ENCODE results near the gene EGFL6. TPM values are rescaled to one million over a fixed set of nuclear protein-coding genes. Genes with fewer than 3 reads are reported as not detected.
A peak's percentile ranks its signal among the peaks of the same experiment; 100 is the strongest.

EGFL6 gene
- polyA plus RNA-seq, 2 of the 4 experiments (the other 2 are of a cell fraction) = not detected

- 100% methylated on average over 1 of the region's 3 CpGs for WGBS (ENCODE audit: missing lambda C conversion rate)
- ChIA-PET POLR2A (no interaction called here), CTCF (interaction anchor here (1.0 kb wide), 1 partner anchor 33 kb away, joined by 3 read pairs; the partner anchor contains the start of gene RAB9A)
- H3K4me1 ChIP-seq = peaks cover 17% of the 10 kb centered on the region; the same call in 2 of the 3 replicates
- no peak for ATAC-seq
- H3K9me3 ChIP-seq = no peaks in the 10 kb centered on the region
- H3K4me3 ChIP-seq = no peak overlapping the region
- H3K4me2 ChIP-seq = no peak overlapping the region
- no peak for DNase-seq (ENCODE audit: low read depth in 1 of 2, low spot score in 1 of 2)
- TF ChIP-seq CHD2 (IDR thresholded peaks at IDR 0.05; ENCODE audit: low read length, partially characterized antibody) = no peak
- no peak for TF ChIP-seq SMC3 (IDR thresholded peaks at IDR 0.05)
- no peak for TF ChIP-seq RAD21 (conservative IDR thresholded peaks at IDR 0.05 in 1 of 2, IDR thresholded peaks at IDR 0.05 in 1 of 2)
- TF ChIP-seq ZFP36 (IDR thresholded peaks at IDR 0.05; ENCODE audit: borderline replicate concordance, partially characterized antibody) = no peak
- TF ChIP-seq USF2 (IDR thresholded peaks at IDR 0.05) = no peak
- TF ChIP-seq RCOR1 (IDR thresholded peaks at IDR 0.05; ENCODE audit: low read depth, low read length) = no peak
- TF ChIP-seq TP53 (CRISPR knock-in tag; IDR thresholded peaks at IDR 0.05) = no peak
- no peak for TF ChIP-seq HOXA7 (CRISPR knock-in tag; IDR thresholded peaks at IDR 0.05)
- TF ChIP-seq FOSL2 (IDR thresholded peaks at IDR 0.05) = no peak
- TF ChIP-seq FOSL2 (CRISPR knock-in tag; IDR thresholded peaks at IDR 0.05) = no peak
- no peak for TF ChIP-seq MAFK (IDR thresholded peaks at IDR 0.05; ENCODE audit: partially characterized antibody)
- no peak for TF ChIP-seq FOXS1 (CRISPR knock-in tag; IDR thresholded peaks at IDR 0.05)
- TF ChIP-seq FOSB (CRISPR knock-in tag; IDR thresholded peaks at IDR 0.05) = no peak
- TF ChIP-seq ZC3H11A (IDR thresholded peaks at IDR 0.05) = no peak
- no peak for TF ChIP-seq CBX8 (IDR thresholded peaks at IDR 0.05)
- no peak for TF ChIP-seq BHLHE40 (IDR thresholded peaks at IDR 0.05; ENCODE audit: low read depth, low read length)
- TF ChIP-seq EP300 (IDR thresholded peaks at IDR 0.05) = no peak
- no peak for TF ChIP-seq HOXB13 (CRISPR knock-in tag; IDR thresholded peaks at IDR 0.05; ENCODE audit: low read depth)
- no peak for FAIRE-seq
- no peak overlapping the region for H3K27ac ChIP-seq
These were observed 86.3 kb downstream of the EGFL6 start for GRCh38 chrX:13655674-13656073.

GRCh38 chrX:13658602-13659001 is 89.2 kb downstream of the EGFL6 start:
- CTCF ChIA-PET = interaction anchor here (0.7 to 1.6 kb wide), 7 partner anchors 11 to 377 kb away, joined by 3 to 10 read pairs (median 3); partner anchors contain the start of gene GEMIN8
- H3K4me3 ChIP-seq = no peak overlapping the region
- TF ChIP-seq HMGXB4 (CRISPR knock-in tag; IDR thresholded peaks at IDR 0.05; ENCODE audit: borderline replicate concordance) (no peak), KDM1A (IDR thresholded peaks at IDR 0.05; ENCODE audit: low read depth) (no peak), ATOH8 (CRISPR knock-in tag; IDR thresholded peaks at IDR 0.05; ENCODE audit: low read depth) (no peak), CEBPB (IDR thresholded peaks at IDR 0.05) (no peak), EHMT2 (IDR thresholded peaks at IDR 0.05; ENCODE audit: low read depth) (no peak), FOSL2 (IDR thresholded peaks at IDR 0.05) (no peak), FOSL2 (CRISPR knock-in tag; IDR thresholded peaks at IDR 0.05) (no peak), POLR2AphosphoS2 (conservative IDR thresholded peaks at IDR 0.05; ENCODE audit: low read length) (no peak), POLR2A (IDR thresholded peaks at IDR 0.05; ENCODE audit: low read length) (no peak), JUNB (IDR thresholded peaks at IDR 0.05) (no peak), BCL3 (IDR thresholded peaks at IDR 0.05) (no peak), TP53 (CRISPR knock-in tag; IDR thresholded peaks at IDR 0.05) (no peak), ZC3H11A (IDR thresholded peaks at IDR 0.05) (no peak), CTCF (IDR thresholded peaks at IDR 0.05) (peak; percentile 83), FOXS1 (CRISPR knock-in tag; IDR thresholded peaks at IDR 0.05) (no peak), RAD21 (conservative IDR thresholded peaks at IDR 0.05 in 1 of 2, IDR thresholded peaks at IDR 0.05 in 1 of 2) (peak; percentile 78 to 81), MAFK (IDR thresholded peaks at IDR 0.05; ENCODE audit: partially characterized antibody) (no peak), NR3C1 (IDR thresholded peaks at IDR 0.05) (no peak), USF2 (IDR thresholded peaks at IDR 0.05) (no peak), GATA3 (IDR thresholded peaks at IDR 0.05; ENCODE audit: borderline replicate concordance) (no peak), FOSB (CRISPR knock-in tag; IDR thresholded peaks at IDR 0.05) (no peak), RARB (CRISPR knock-in tag; IDR thresholded peaks at IDR 0.05) (no peak), MYC (IDR thresholded peaks at IDR 0.05; ENCODE audit: borderline replicate concordance, low read length) (no peak)

More at GRCh38 chrX:13658602-13659001, 89.2 kb downstream of the EGFL6 start:
- FAIRE-seq (peak; percentile 7), ATAC-seq (peak; percentile 78 to 80; a peak in 4 of 6 replicates), DNase-seq (ENCODE audit: low read depth in 1 of 2, low spot score in 1 of 2) (peak; percentile 25 to 58)
- no peaks in the 10 kb centered on the region for H3K9me3 ChIP-seq
- H3K4me1 ChIP-seq = peaks cover 13% of the 10 kb centered on the region; the same call in 2 of the 3 replicates
- H3K27ac ChIP-seq = peak overlapping the region; percentile 62 to 68; a peak in 5 of 6 replicates
- POLR2A ChIA-PET = interaction anchor here (1.0 to 1.2 kb wide), 2 partner anchors 11 to 27 kb away, joined by 4 read pairs; no protein-coding TSS in a partner anchor
- 2% methylated on average over 2 of the region's 2 CpGs for WGBS (ENCODE audit: missing lambda C conversion rate)
- peak overlapping the region; percentile 84 for H3K4me2 ChIP-seq
